ENCODE results near the gene MPIG6B.
"Not testable (repeated sequence)": the region's sequence is repeated elsewhere in the genome, so short reads cannot be mapped to it uniquely, and the experiment has no call there.

Gene MPIG6B

DNA sequence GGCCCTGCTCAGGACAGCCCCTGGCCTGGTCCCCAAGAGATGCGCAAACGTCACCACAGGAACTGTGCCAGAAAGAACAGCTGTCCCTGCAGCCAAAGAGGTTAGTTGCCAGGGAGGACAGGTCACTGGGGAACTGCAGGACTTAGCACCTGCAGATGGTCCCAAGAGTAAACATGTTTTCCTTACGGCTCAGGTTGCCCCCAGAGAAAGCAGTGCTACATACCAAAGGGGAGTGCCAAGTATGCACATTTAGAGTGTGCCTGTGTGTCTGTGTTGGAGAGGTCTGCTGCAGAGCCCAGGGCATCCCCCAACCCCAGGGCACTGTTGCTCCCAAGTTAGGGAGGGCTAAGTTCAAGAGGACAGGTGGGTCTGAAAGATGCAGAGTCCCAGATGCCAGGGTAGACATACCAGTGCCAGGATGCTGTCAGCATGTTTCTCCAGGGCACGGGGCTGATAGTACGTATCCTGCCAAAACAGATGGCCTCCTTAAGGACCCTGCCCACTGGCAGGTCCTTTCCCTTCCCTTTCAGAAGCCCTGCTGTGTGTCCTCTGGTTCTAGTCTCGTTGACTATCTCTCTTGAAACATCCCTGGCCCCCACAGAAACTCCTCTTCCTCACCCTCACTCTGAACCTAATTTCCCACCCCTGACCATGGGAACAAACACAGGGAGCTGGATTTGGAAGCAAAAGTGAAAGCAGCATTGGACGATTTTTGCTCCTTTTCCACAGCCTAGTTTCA, 21.3 kb upstream of the MPIG6B start:
- no peak for DNase-seq

DNA sequence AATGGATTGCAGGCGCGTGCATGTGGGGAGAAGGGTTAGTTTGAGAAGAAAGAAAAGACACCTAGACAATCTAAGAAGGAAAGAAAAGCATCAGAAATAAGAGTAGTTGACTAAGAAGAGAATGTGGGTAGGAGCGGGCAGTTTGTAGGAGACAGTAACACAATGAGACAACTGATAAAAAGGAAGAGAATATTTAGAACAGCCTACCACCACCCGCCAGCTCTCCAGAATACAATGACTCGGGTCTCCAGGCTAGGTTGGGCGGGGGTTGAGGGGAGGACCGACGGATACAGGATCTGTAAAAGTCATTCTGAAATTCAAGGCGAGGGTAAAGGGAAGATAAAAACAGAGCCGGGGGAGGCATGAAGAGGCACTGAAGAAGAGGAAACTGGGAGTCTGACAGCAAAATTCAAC, 20.8 kb upstream of the MPIG6B start:
- DNase-seq = peak in 2 of 5 experiments; percentile 6 to 42

DNA sequence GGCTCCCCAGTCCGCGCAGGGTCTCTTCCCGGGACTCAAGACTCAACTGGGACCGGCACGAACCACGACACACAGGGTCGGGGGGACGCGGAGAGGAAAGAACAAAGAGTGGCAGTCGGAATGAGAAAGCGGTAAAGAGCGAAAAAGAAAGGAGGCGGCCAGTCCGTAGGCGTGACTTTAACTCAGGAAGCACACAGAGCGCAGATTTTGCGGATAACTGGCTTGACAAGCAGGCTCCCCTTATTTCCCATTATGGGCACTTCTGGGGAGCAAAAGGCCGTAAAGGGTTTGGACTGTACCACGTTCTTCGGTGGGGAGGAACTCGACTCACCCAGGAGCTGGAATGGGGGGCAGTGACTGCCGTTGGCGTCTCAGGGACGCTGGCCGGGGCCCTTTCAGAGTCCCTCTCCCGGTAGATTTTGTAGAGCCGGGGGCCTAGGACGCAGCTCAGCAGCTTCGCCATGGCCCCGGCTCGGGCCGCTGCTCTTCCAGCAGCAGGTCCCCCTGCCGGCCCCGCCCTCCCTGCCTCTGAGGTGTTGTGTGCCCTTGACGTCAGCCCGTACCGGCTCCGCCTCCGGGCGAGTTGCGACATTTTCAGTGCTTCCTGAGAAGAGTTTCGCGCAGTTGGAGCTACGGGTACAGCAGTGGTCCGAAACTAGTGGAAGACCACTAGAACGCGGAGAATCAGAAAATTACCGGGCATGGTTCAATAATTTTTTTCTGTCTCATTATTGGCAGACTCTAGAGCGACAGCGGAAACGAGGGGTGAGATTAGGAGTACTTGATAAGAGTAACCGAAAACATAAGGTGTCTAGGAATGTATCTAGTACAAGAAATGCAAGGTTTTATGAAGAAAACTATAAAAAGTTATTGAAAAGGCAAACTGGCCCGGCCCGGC, 20.1 kb upstream of the MPIG6B start, which contains the start of gene ABHD16A:
ABHD16A (minus strand) TSS at position 506 of the 898 bp plus-strand sequence; CDS start at position 463, 43 bp downstream.
- peak; percentile 90 to 99 (median 95) for DNase-seq

DNA sequence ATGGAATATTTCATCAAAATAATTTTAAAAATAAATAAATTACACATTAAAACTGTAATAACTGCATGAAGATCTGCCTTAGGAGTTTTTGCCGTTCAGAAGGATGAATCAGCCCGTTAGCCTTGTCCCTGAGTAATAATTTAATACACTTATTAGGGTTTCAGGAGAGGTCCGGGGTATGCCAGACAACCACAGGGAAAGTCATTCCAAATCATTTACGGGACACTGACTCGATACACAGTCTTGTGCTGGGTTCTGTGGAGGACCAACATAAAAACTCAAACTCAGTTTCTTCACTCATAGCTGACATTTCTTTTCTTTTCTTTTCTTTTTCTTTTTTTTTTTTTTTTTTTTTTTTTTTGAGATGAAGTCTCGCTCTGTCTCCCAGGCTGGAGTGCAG, 17.2 kb upstream of the MPIG6B start:
- no peak for DNase-seq

DNA sequence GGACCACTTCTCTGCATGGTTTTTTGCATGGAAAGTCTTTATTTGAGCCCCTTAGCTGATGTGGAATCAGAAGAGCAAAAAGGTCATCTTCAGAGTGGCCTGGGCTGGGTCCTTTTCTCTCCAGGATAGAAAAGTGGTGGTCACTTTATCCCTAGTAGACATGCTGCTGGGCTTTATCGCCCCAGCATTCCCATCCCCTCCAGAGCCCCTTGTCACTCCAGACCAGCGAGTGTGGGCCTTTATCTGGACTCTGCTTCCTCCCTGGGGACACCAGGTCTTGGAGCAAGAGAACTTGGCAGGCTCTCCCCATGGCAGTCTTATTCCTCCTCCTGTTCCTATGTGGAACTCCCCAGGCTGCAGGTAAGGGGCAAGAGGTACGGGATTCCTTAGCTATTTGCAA, 16.6 kb upstream of the MPIG6B start, which contains the start of gene LY6G6F:
LY6G6F (plus strand) TSS at position 268 of the 400 bp plus-strand sequence; CDS start at position 309, 41 bp downstream.
- no peak for DNase-seq

DNA sequence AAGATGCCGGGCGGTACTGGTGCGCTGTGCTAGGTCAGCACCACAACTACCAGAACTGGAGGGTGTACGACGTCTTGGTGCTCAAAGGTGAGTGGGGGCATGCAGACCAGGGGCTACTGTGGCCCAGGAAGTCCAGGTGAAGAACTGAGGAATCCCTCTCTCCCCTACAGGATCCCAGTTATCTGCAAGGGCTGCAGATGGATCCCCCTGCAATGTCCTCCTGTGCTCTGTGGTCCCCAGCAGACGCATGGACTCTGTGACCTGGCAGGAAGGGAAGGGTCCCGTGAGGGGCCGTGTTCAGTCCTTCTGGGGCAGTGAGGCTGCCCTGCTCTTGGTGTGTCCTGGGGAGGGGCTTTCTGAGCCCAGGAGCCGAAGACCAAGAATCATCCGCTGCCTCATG, 15.5 kb upstream of the MPIG6B start:
- DNase-seq = no peak

DNA sequence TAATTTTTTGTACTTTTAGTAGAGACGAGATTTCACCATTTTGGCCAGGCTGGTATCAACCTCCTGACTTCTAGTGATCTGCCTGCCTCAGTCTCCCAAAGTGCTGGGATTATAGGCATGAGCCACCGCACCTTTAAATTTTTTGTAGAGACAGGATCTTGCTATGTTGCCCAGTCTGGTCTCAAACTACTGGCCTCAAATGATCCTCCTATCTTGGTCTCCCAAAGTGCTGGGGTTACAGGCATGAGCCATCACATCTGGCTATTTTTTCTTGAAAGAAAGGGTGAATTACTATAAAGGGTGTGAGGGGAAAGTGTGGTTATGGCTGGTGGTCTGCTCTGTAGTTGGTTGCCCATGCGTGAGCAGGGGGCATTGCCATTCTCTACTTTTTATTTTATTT, 14.9 kb upstream of the MPIG6B start:
- no peak for DNase-seq

DNA sequence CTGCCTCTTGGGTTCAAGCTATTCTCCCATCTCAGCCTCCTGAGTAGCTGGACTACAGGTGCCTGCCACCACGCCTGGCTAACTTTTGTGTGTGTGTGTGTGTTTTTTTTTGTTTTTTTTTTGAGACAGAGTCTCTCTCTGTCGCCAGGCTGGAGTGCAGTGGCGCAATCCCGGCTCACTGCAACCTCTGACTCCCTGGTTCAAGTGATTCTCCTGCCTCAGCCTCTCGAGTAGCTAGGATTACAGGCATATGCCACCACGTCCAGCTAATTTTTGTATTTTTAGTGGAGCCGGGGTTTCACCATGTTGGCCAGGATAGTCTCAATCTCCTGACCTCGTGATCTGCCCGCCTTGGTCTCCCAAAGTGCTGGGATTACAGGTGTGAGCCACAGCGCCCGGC, 14.0 kb upstream of the MPIG6B start:
- not testable (repeated sequence) for DNase-seq

DNA sequence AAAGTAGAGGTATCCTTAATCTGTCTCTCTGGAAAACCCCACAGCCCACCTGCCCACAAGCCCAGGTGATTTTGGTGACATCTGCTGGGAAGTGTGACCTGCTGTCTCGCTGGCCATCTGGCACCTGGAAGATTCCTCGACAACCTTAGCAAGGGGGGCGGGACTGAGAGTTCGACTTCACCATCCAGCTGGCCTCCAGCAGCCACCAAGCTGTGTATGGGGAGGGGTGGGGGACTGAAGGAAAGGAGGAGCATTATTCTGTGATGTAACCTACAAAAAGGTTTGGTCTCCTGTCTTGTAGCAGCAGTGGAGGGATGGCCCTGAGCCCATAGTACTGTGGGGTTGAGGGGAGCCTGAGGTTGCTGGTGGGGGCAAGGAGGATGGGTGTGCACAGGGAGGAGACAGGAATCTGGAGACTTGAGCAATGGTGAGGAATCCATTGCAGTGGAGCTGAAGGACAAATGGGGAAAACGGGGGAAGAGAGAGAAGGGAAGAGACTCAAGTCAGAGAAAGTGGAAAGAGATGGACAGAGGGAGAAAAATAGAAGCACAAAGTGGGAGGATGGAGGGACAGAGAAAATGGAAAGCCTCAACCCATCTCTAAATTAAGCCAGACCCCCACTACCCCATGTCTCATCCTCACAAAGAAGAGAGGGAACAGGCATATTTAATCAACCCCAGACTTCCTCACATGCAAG, 12.5 kb upstream of the MPIG6B start:
- DNase-seq = no peak

DNA sequence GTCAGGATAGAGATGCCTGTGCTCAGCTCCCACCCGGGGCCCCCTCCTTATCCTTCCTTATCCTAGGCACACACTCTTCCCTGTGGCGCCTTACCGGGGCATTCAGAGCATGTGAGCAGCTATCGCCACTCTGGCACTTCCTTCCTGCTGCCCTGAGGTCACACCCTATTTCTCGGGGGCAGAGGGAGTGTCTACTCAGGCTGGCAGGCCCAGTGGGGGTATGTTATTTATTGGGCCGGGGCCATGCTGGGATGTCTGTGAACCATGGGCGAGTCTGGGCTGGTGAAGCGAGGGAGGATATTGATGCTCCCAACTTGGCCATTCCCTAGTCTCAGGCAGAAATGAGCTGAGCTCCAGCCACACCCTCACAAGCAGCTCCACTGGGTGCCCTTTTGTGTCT, 11.9 kb upstream of the MPIG6B start:
- DNase-seq = no peak

DNA sequence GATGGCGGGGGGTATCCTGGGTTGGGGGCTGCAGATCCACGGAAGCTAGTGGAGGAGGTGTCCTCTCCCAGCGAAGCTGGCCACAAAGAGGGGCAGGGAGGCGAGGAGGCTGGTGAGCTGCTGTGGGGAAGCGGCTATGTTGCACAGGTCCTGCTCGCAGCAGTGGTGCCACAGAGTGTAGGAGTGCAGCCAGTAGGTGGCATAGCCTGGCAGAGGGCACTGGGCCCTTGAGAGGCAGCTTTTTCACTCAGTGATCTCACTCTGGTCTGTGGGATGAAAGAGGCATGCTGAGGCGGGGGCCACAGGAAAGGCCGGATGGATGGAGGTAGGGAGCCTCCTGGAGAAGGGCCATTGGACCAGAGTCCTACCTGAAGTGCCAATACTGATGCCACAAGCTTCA, 10.9 kb upstream of the MPIG6B start:
- peak in 1 of 5 experiments; percentile 63 for DNase-seq

DNA sequence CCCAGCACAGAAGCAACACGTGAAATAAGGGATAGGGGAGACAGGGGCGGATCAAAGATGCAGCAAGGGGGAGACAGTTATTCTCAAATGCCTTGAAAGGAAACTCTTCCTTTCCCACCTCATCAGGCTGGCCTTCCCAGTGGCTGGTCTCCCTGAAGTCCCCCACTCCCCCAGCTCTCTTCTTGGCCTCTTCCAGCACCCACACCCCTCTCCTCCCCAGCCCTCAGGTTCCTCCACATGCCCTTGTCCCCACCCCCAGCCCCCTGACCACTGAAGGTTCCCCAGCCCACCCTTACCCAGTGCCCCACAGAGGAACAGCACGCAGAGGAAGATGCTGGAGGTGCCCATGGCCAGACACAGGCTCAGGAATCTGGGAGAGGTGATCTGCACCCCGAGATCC, 9.7 kb upstream of the MPIG6B start:
- DNase-seq = no peak

DNA sequence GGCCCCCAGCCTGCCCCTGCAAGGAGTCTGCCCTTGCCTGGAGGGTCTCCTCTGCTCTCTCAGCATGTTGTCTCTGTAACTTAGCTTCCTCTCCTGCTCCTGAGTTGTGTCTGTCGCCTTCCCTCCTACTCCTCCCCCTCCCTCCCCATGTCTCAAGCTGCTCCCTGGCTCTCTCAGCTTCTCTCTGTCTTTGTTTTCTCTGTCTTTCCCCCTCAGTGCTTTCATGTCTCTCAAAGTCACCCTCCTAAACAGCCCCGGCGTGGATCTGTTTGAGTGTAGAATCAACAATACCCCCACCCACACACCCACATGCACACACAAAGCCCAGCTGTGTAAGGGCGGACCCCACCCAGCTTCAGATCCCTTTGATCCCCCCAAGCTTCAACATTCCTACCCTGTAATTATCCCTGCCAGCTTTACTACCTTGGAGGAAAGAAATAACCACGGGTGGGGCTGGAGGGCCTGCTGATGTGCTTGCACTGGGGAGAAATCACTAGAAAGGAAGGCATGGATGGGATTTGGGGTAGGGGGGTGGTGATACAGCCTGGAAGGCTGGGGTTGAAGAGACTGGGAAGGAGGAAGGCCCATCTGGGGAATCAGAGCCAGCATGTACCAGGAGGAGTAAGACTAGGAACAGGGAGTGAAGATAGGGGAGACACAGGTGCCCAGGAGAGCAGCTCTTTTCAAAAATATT, 9.0 kb upstream of the MPIG6B start:
- DNase-seq = no peak

DNA sequence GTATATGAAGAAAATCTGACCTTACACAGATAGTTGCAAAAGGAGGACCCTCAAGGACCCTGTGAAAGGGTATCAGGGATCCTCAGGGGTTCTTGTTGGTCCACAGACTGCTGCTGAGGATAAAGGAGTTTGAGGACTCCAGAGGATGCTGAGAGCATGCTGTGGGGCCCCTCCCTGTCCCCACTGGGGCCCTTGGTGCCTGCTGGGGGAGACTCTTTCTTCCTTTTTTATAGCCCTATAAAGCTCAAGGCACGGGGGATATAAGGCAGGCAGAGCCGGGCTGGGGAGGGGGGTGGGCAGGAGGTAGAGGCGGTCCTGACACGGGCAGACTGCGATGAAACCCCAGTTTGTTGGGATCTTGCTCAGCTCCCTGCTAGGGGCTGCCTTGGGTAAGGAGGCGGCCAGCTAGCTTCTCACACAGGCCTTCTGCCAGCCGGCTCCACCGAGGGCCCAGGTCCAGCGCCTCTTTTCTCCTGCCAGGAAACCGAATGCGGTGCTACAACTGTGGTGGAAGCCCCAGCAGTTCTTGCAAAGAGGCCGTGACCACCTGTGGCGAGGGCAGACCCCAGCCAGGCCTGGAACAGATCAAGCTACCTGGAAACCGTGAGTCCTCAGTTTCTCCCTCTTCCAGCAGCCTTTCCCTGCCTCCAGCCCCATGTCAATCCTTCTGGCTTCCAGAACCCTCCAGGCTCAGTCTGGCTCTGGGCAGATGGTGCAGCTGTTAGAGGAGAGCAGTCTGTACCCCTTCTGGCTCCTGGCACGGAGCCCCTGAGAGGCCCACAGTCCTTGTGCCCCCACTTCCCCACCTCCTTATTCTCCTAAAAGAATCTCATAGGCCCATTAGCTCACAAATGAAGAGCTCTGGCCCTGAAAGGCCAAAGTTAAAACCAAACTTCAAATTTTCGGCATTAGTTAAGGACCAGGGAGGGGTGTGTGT, 7.9 kb upstream of the MPIG6B start, which contains the start of gene LY6G6D:
LY6G6D (plus strand) TSS at position 327 of the 937 bp plus-strand sequence; CDS start at position 335, 8 bp downstream.
- no peak for DNase-seq

DNA sequence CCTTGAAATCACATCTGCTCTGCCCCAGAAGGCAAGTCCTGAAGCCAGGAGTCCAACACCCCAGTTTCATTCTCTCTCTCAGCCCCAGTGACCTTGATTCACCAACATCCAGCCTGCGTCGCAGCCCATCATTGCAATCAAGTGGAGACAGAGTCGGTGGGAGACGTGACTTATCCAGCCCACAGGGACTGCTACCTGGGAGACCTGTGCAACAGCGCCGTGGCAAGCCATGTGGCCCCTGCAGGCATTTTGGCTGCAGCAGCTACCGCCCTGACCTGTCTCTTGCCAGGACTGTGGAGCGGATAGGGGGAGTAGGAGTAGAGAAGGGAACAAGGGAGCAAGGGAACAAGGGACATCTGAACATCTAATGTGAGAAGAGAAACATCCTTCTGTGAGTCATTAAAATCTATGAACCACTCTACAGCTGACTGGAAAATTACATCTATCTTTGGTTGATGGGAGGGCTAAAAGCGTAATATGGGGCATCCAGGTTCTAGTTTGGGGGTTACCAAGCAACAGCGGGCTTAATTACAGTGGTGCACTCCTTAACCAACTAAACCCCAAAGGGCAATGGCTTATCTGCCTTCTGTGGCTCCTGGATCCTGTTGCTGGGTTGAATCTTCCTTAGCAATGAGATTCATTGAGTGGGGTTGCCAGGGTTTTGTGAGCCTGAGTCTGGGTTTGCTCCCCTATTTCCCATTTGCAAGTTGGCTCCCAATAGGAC, 5.5 kb upstream of the MPIG6B start:
- no peak for DNase-seq

DNA sequence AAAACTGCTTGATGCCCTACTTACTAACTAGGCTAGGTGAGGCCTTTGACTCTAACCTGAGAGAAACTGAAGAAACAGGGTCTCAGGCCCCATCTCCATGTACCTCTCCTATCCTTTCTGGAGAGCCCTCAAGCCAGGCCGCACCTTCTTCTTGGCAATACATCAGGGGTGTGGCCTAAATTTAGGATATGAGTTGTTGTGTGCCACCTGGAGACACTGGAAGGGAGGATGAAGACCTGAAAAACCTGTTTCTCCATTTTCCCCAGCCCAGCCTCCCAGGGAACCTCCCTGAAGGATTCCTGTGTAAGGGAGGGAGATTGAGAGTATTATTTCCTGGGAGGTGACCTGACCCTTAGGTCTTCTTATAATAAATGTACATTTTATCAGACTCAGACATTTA, 4.9 kb upstream of the MPIG6B start:
- no peak for DNase-seq

DNA sequence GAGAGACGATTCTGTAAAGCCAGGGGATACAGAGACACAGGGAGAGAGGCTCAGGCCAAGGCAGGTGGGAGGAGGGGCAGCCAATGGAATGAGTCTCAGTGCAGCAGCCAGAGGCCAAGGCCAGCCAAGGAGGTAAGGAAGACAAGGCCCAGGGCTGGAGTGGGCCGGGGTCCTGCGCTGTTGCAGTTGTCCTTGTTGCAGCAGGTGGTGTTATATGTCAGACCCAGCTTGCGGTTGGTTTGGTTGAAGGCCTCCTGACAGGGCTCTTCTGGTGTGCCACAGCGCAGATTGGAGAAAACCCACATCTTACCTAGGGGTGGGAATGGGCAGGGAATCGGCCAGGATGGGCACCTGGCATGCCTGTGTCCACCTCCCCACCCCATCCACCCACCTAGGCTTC, 4.2 kb upstream of the MPIG6B start:
- DNase-seq = no peak

DNA sequence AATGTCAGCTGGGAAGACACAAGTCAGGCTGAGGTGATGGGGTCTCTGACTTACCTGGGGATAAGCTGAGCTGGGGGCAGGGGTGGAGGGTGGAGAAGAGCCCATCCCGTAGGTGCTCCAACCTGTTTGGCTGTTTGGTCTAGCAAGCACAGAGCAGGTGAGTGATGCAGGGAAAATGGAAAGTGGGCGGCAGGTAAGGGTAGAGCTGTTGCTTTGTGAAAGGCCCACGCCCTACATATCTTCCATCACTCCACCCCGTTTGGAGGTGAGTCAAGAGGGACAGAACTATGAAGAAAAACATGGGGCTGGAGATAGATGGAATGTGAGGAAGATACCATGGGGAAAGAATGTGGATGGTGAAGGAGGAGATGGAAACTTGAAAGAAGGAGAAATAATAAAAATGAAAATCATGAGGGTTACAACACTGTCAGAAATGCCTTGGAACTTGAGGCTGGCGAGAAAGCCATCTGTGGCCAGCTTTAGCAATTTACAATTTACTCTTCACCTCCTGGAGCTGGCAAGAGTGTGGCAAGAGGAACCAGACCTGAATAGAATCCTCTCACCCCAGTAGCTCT, 2.9 kb upstream of the MPIG6B start:
- no peak for DNase-seq

DNA sequence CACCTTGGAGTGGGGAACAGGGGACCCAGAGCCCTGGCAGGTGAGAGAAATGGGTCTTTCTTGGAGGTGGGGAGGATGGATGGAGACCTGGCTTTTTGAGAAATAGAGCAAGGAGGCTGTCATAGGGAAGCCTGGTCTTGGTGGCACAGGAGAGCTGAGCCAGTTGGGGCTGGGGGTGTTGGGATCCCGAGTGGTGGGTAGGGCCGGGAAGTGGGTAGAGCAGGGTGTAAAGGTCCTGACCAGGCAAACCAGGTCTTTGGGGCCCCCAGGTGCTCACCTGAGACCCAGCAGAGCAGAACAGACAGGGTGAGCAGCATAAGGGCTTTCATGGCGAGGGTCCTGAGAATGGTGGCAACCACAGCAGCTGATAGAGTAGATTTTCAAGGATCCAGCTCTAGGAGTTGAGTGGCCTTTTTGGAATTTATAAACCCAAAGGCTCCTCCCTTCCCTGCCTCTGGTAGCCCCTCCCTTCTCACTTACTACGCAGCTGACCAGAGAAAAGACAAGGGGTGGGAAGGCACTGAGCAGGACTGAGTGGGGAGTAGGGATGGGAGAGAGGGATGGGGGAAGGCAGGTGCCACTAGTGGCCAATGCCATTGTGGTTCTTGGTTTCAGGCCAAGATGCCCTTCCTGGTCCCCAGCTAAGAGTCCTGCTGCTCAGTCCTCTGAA, 1.7 kb upstream of the MPIG6B start, which contains the start of gene LY6G6C:
LY6G6C (minus strand) TSS at position 396 of the 670 bp plus-strand sequence; CDS start at position 329, 67 bp downstream.
- no peak for DNase-seq

Measured in T-helper 2 cell (primary cell).